DOHH2 (cell line): ENCODE data around the gene SLC37A3.

ENCODE experiments used
- CTCF ChIP-seq: fragments of 200-600 bp; sonication (generic); IDR thresholded peaks from one replicate; pipeline ENCODE4 v1.5.1; 2014; ENCODE audit warnings: antibody characterized with exemption, mild to moderate bottlenecking, low read depth, low read length; ENCODE audit not compliant: poor library complexity, severe bottlenecking
- EZH2phosphoT487 ChIP-seq: fragments of 200-600 bp; sonication (generic); IDR thresholded peaks from 2 replicates; pipeline ENCODE4 v1.6.1; 2017; ENCODE audit warnings: borderline replicate concordance, mild to moderate bottlenecking, antibody characterized with exemption, low read length, moderate library complexity, mixed read lengths

- no peak for TF ChIP-seq CTCF
- TF ChIP-seq EZH2phosphoT487 = no peak
Observed at GRCh38 chr7:140439359-140439758, 41.0 kb upstream of the SLC37A3 start.
